SJSA1 (cell line): ENCODE data around the gene MMEL1. TPM values are rescaled to one million over a fixed set of nuclear protein-coding genes. Genes with fewer than 3 reads are reported as not detected.

Source experiments
- DNase-seq, 2 experiments: peaks; one replicate each; pipeline ENCODE4 v3.0.0-alpha.2; 2015 to 2020; ENCODE audit warnings: low spot score in 2 of 2, low read depth in 1 of 2
- H3K27ac ChIP-seq: fragments of 250-450 bp; sonication (Bioruptor Pico); 2 replicates; pipeline ENCODE4 v1.5.1; 2020; ENCODE audit warnings: mild to moderate bottlenecking, moderate library complexity
- H3K27me3 ChIP-seq: fragments of 250-450 bp; sonication (Bioruptor Pico); replicated peaks from 2 replicates; pipeline ENCODE4 v1.5.1; 2020; ENCODE audit warnings: mild to moderate bottlenecking, moderate library complexity
- H3K36me3 ChIP-seq: fragments of 250-450 bp; sonication (Bioruptor Pico); 2 replicates; pipeline ENCODE4 v1.5.1; 2020; ENCODE audit warnings: mild to moderate bottlenecking
- H3K4me1 ChIP-seq: fragments of 250-450 bp; sonication (Bioruptor Pico); replicated peaks from 2 replicates; pipeline ENCODE4 v1.6.1; 2021; ENCODE audit warnings: mild to moderate bottlenecking
- H3K4me3 ChIP-seq: fragments of 250-450 bp; sonication (Bioruptor Pico); 2 replicates; pipeline ENCODE4 v1.5.1; 2020; ENCODE audit warnings: mild to moderate bottlenecking
- H3K9me3 ChIP-seq: fragments of 250-450 bp; sonication (Bioruptor Pico); replicated peaks from 2 replicates; pipeline ENCODE4 v1.5.1; 2020; ENCODE audit warnings: mild to moderate bottlenecking
- total RNA-seq: library from RNA; depleted of rRNA; stranded (reverse); fragments of >200 nt; shearing (Covaris generic); gene quantifications from 2 replicates; pipeline ENCODE4 v1.2.3, GENCODE V29; 2014

MMEL1 gene
- total RNA-seq, 1 experiment from 2014 or later = not detected

DNA sequence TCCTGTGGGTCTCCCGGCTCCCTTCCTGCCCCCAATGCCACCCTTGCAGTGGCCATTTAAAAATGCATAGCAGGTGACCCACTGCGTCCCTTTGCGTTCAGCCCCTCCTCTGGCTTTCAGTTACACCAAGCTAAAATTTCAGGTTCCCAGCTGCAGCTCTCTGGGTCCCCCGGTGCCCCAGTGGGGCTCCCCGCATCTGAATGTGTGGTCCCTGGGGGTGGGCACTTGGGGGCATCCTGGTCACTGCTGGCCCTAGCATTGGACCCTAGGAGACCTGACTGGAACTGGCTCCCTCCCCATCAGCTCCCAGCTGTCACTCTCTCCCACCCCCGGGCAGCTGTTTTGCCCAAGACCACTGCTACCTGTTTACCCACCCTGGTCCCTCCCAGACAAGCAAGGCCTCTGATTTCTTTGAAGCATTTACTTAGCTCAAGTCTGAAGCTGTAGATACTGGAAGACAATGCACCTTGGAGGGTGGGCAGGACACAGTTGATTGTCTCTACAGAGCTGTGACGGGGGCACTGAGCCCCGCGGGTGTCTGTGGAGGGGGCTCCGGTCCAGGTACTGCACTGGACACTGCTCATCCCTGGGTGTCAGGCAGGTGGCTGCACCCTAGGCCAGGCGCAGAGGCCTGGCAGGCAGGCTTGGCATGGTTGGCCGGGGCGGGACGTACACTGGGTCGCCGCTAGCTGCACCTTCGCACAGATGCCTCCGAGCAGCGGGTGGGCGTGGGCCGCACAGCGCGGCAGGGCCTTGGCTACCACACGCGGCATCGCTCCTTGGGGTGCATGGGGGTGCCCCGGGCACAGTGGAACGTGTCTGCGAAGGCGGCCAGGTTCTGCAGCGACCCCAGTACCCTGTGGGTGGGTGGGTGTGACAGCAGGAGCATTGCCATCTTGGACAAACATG lies 42.3 kb downstream of the MMEL1 start:
- H3K27me3 ChIP-seq = no peaks in the 10 kb centered on the region
- no peak overlapping the region for H3K27ac ChIP-seq
- DNase-seq = no peak
- peaks cover 12% of the 10 kb centered on the region for H3K4me1 ChIP-seq
- no peak overlapping the region for H3K4me3 ChIP-seq
- H3K9me3 ChIP-seq = no peaks in the 10 kb centered on the region
- no peaks in the 10 kb centered on the region for H3K36me3 ChIP-seq

DNA sequence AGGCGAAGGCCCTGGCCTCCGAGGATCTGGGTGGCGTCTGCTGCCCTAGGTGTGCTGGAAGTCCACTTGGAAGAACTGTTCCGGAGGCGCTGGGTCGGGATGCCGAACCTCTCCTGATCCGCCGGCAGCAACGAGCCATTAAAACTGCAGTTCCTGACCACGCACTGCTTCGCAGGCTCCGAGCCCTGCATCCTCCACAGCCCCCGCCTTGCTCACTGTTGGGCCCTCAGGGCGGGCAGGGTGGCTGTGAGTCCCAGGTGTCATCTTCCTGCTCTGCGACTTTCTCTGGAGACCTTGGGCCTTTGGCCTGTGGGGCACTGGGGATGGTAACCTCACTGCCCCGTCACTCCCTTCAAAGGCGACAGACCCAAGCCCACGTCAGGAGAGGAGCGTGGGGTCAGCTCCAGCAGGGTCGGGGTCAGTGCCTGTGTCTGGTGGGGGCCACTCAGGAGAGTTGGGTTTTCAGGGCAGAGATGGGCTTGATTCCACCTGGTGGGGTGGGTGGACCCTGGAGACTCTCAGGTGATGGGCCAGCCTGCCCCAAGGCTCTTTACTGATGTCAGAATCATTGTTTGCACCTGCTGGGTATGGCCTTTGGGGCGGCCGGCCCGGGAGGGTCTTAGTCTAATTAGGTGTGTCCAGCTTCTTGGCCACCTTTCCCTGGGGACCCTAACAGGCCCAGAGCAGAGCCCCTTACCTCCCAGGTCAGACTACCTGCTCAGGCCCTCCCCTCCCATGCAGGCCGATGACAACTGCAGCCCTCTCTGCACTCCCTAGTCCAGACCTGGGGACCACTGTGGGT lies 43.2 kb downstream of the MMEL1 start:
- no peak overlapping the region for H3K4me3 ChIP-seq
- no peaks in the 10 kb centered on the region for H3K27me3 ChIP-seq
- H3K36me3 ChIP-seq = no peaks in the 10 kb centered on the region
- no peak for DNase-seq
- peaks cover 18% of the 10 kb centered on the region for H3K4me1 ChIP-seq
- no peak overlapping the region for H3K27ac ChIP-seq
- no peaks in the 10 kb centered on the region for H3K9me3 ChIP-seq

DNA sequence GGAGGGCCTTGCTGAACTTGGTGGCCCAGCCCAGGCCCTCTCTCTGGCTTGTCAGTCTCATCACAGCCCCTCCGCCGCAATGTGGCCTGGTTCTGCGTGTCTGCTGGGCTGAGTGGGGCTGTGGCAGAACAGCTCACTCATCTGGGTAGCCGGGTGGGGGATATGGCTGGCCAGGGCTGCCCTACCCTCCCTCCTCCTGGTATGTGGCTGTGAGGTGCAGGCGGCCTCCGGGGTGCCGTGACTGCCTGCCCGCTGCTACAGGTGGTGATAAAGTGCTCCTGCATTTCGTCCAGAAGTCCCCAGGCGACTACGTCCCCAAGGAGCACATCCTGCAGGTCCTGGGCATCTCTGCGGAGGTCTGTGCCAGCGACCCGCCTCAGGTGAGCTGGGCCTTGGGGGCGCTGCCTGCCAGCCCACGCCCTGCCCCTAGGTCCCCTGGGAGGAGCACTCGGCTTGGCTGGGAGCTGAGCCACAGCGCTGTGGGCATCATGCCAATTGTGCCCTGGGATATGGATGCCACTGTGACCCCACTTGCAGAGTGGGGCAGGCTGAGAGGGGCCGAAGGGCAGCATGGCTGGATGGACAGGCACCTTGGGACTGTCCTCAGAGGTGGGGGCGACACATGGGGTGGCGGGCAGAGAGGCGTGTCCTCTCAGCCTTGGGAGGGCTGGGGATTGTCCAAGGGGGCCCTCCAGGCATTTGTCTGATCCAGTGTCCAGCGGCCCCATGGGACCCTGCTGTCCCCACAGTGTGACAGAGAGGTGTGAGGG lies 44.0 kb downstream of the MMEL1 start:
- no peaks in the 10 kb centered on the region for H3K27me3 ChIP-seq
- DNase-seq = no peak
- H3K27ac ChIP-seq = no peak overlapping the region
- no peaks in the 10 kb centered on the region for H3K9me3 ChIP-seq
- no peaks in the 10 kb centered on the region for H3K36me3 ChIP-seq
- H3K4me1 ChIP-seq = peaks cover 18% of the 10 kb centered on the region
- no peak overlapping the region for H3K4me3 ChIP-seq

DNA sequence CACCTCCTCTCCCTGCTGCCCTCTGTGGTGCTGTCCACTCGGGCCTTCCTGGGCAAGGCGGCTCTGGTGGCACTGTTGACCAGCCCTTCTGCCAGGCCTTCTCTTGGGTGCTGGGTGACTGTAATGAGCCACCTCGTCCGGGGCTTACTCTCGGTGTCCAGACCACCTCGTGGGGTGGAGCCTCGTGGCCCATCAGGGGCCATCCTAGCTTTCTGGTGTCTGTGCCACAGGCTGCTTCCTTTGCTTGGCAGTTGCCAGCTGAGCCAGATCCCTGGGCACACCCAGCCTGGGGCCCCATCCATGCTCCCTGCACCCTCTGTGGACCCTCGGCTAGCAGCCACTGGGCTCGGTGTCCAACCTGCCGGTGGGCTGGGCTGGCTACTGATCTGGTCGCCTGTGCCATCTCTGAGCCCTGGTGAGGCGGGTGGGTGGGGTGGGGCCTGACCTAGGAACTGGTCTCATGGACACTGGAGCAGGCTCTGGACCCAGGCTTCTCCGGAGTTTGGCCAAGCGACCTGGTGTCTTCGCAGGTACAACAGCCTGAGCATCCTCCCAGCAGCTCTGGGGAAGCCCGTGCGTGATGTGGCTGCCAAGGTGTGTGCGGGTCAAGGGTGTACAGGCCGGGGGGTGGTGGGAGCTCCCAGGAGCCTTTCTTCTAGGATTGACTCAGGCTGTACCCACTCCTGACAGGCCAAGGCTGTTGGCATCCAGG lies 44.8 kb downstream of the MMEL1 start:
- H3K4me1 ChIP-seq = peaks cover 18% of the 10 kb centered on the region
- H3K4me3 ChIP-seq = no peak overlapping the region
- no peaks in the 10 kb centered on the region for H3K9me3 ChIP-seq
- H3K27me3 ChIP-seq = 0 out of 2 replicates have a peak, but pooled peaks cover 5% of the 10 kb centered on the region
- H3K27ac ChIP-seq = no peak overlapping the region
- DNase-seq = no peak
- no peaks in the 10 kb centered on the region for H3K36me3 ChIP-seq

DNA sequence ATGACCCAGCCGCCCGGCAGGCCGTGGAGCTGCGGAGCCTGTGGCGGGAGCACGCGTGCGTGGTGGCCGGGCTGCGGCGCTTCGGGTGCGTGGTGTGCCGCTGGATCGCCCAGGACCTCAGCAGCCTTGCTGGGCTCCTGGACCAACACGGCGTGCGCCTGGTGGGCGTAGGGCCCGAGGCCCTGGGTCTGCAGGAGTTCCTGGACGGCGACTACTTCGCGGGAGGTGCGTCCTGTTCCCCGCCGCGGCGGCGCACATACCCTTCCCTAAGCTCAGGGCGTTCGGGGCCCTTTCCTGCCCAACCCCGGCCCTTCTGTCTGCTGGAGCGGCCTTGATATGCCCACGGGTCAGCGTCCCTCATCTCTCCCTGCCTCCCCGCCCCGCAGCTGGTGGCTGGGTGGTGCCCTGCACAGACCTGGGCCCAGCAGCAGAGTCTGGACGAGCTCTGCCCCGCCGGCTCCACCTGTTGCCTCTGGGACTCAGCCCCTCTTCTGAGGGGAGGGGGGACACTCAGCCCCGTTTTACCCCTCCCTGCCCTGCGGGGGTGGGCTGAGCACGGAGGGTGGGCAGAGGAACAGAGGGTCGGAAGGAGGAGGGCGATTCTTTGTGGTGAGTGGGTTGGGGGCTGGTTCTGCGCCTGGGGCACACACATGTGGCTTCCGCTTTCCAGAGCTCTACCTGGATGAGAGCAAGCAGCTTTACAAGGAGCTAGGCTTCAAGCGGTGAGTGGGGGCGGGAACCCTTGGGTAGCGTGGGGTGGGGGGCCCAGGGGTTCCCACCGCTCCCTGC lies 45.6 kb downstream of the MMEL1 start:
- H3K4me1 ChIP-seq = peaks cover 18% of the 10 kb centered on the region
- no peak overlapping the region for H3K27ac ChIP-seq
- H3K27me3 ChIP-seq = 0 out of 2 replicates have a peak, but pooled peaks cover 8% of the 10 kb centered on the region
- H3K36me3 ChIP-seq = no peaks in the 10 kb centered on the region
- peak in 1 of 2 experiments; percentile 41 for DNase-seq
- H3K9me3 ChIP-seq = no peaks in the 10 kb centered on the region
- H3K4me3 ChIP-seq = peak overlapping the region; percentile 74

DNA sequence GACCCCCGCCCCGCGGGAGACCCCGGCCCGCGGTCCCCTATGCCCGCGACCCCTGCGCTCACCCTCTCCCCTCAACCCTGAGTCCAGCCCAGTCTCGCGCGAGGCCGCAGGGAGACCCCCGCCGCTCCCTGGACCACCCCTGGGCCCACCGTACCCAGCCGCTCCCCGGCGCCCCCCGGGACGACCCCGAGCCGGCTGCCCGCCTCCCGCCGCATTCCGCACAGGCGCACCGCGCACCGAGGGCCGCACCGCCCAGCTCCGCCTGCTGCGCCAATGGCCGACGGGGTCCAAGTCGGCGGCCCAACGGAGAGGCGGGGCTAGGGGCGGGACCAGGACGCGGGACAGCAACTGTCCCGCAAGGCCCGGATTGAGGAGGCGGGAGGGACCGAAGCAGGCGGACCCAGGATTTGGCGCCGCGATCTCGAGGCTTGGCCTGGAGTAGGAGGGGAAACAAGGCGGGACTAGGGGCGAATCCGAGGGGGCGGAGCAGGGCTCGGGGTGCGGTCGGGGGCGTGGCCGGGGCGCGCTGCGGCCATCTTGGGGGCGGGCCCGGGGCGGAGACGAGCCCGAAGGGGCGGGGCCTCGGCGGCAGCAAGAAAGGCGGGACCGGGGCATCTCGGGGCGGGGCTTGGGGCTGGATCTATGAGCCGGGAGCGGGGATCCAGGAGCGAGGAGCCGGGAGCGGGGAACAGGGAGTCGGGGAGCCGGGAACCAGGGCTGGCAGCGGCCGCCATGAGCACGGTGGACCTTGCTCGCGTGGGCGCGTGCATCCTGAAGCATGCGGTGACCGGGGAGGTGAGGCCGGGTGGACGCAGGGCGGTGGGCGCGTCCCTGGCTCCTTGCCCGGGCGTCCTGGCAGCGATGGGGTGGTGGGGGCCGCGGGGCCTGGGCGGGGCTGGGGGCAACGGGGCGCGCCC lies 46.4 kb downstream of the MMEL1 start, which contains the start of gene PRXL2B:
TSS of gene PRXL2B (plus strand) at position 624 of the 917 bp plus-strand sequence. CDS start at position 733, 109 bp downstream.
- Histone ChIP-seq H3K4me3 (peak within 1 kb of the TSS; percentile 74), H3K36me3 (no peaks in the 10 kb centered on the region), H3K27me3 (0 out of 2 replicates have a peak, but pooled peaks cover 13% of the 10 kb centered on the region), H3K27ac (peak within 1 kb of the TSS; percentile 58), H3K9me3 (no peaks in the 10 kb centered on the region), H3K4me1 (peaks cover 18% of the 10 kb centered on the region)
- peak; percentile 95 to 99 for DNase-seq

DNA sequence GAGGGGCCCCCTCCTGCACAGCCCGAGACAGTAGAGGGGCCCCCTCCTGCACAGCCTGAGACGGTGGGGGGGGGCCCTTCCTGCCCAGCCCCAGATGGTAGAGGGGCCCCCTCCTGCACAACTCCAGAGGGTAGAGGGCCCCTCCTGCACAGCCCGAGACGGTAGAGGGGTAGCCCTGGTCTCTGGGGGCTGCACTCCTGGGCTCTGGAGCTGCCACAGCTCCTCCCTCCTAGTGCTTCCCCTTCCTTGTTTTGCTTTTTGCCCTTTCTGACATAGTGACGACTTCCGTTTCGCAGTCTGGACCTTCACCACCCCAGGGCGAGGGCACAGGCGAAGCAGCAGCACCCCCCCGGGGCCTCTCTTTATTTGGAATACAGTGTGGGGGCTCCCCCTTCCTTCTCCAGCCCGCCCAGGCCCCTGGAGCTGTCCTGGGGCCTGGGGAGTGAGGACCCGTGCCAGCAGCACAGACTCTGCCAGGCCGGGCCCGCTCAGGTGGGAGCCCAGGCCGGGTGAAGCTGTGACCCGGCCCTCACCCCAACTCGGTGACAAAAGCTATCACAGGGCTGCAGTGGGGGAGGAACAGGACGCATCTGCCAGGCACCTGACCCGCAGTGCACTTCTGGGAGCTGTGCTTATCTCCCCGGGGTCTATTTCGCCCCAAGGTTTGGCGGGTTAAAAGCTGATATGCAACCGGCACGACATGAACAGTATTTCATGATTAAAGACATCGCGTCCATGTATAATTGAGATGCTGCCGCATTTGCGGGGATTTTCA lies 47.3 kb downstream of the MMEL1 start:
- DNase-seq = peak in 1 of 2 experiments; percentile 57
- peak overlapping the region; percentile 74 for H3K4me3 ChIP-seq
- H3K27me3 ChIP-seq = 0 out of 2 replicates have a peak, but pooled peaks cover 13% of the 10 kb centered on the region
- H3K36me3 ChIP-seq = no peaks in the 10 kb centered on the region
- H3K27ac ChIP-seq = peak overlapping the region; percentile 14; the same call in 1 of the 2 replicates
- H3K9me3 ChIP-seq = no peaks in the 10 kb centered on the region
- peaks cover 18% of the 10 kb centered on the region for H3K4me1 ChIP-seq

DNA sequence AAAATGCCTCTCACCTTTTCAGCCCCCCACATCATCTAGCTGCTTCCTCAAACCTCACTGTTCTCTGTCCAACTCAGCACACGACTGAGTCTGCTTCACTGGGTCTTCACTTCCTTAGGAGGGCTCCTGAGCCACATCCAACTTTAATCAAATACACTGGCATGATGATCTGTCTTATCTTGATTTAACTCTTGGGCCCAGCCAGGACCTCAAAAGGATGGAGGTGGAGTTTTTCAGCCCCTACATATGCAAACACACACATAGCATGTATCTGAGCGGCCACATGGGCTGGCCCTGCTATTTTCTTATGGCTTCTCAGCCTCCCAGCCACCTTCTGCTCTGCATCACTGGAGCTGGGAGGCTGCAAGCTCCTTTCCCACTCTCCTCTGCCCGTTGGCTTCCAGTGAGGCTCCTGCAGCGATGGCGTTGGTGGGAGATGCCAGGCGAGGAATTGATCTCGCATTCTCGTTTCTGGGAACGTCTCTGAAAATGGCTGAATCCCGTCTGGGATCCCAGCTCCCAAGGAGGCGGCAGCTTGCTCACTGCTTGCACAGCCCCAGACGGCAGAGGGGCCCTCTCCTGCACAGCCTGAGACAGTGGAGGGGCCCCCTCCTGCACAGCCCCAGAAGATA lies 48.0 kb downstream of the MMEL1 start:
- Histone ChIP-seq H3K9me3 (no peaks in the 10 kb centered on the region), H3K36me3 (no peaks in the 10 kb centered on the region), H3K4me1 (peaks cover 18% of the 10 kb centered on the region), H3K4me3 (peak overlapping the region; percentile 74), H3K27me3 (0 out of 2 replicates have a peak, but pooled peaks cover 13% of the 10 kb centered on the region), H3K27ac (no peak overlapping the region)
- DNase-seq = no peak

DNA sequence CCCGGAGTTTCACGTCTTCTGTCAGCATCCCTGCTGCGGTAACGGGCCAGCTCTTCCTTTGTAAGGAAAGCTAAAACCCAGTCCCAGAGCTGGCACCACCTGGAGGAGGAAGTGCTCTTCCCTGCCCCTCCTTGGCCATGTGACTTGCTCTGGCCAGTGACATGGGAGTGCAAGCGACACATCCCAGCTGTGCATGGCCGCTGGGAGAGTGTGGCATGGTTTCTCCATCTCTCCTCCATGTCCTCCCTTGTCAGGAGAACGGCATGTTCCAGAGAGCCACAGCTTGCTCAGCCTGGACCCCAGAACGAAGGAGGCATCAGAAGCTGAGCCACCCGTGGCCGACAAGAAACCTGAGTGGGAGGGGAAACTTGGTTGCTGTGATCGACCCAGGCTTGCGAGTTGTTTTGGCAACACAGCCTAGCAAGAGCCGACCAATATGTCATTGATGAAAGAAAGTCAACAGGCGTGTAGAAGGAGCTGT lies 48.9 kb downstream of the MMEL1 start:
- no peak for DNase-seq
- peaks cover 18% of the 10 kb centered on the region for H3K4me1 ChIP-seq
- no peak overlapping the region for H3K4me3 ChIP-seq
- 0 out of 2 replicates have a peak, but pooled peaks cover 13% of the 10 kb centered on the region for H3K27me3 ChIP-seq
- no peak overlapping the region for H3K27ac ChIP-seq
- no peaks in the 10 kb centered on the region for H3K9me3 ChIP-seq
- no peaks in the 10 kb centered on the region for H3K36me3 ChIP-seq

DNA sequence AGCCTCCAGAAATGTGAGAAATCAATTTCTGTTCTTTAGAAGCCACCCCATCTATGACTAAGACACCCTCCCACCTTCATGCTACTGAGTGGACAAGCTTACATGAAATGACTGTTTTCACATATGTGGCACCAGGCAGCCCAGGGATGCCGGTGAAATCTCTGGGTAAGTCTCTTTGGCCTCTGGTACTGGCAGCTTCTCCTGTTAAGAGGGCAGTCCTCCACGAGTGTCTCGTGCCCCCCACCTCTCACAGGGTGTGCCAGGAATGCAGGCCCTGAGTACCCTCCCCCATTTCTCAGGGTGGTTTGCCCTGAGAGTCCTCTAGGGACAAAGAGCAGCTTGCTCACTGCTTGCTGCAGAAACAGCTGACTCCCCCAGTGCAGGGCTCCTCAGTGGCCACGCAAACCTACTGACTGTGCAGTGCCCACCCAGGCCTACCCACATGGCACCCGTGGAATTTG lies 49.5 kb downstream of the MMEL1 start:
- H3K9me3 ChIP-seq = no peaks in the 10 kb centered on the region
- no peak overlapping the region for H3K4me3 ChIP-seq
- H3K27me3 ChIP-seq = 0 out of 2 replicates have a peak, but pooled peaks cover 13% of the 10 kb centered on the region
- H3K36me3 ChIP-seq = no peaks in the 10 kb centered on the region
- no peak overlapping the region for H3K27ac ChIP-seq
- H3K4me1 ChIP-seq = peaks cover 22% of the 10 kb centered on the region
- no peak for DNase-seq
